H1 (cell line): ENCODE results near the gene CNIH3. TPM values are rescaled to one million over a fixed set of nuclear protein-coding genes. Genes with fewer than 3 reads are reported as not detected.

ENCODE experiments used
- CTCF ChIA-PET: fragments of 300-600 bp; sonication (Branson Sonifier 250); formaldehyde crosslinking; loops from one replicate; lab custom pipeline; 2021; ENCODE audit not compliant: partially characterized antibody; lab: Charles Lee
- POLR2A ChIA-PET: fragments of 300-600 bp; sonication (Branson Sonifier 250); formaldehyde crosslinking; loops from one replicate; lab custom pipeline; 2021; ENCODE audit warnings: inconsistent platforms; ENCODE audit not compliant: partially characterized antibody; lab: Charles Lee
- DNase-seq, 2 experiments: peaks; one replicate each; pipeline versions ENCODE4 v3.0.0 to v3.0.0-alpha.2; 2010 to 2022; ENCODE audit warnings: low spot score in 2 of 2, low read depth in 1 of 2, mixed read lengths in 1 of 2
- FAIRE-seq: peaks from 2 replicates; lab custom pipeline; 2011; peaks lifted over from hg19 to GRCh38; lab: Jason Lieb, UNC
- H2AFZ ChIP-seq: 2 replicates; pipeline ENCODE4 v1.8.1; 2012; ENCODE audit warnings: low read length, inconsistent platforms
- H2AK5ac ChIP-seq: 2 replicates; pipeline ENCODE4 v1.6.1; 2013; ENCODE audit warnings: low read depth, low read length
- H2BK120ac ChIP-seq: replicated peaks from 2 replicates; pipeline ENCODE3; 2013; ENCODE audit warnings: low read depth, low read length, inconsistent platforms
- H2BK12ac ChIP-seq: 2 replicates; pipeline ENCODE4 v1.6.1; 2013; ENCODE audit warnings: low read depth, low read length
- H2BK15ac ChIP-seq: 2 replicates; pipeline ENCODE4 v1.6.1; 2013; ENCODE audit warnings: low read length
- H2BK20ac ChIP-seq: 2 replicates; pipeline ENCODE4 v1.6.1; 2013; ENCODE audit warnings: low read length
- H2BK5ac ChIP-seq: 2 replicates; pipeline ENCODE4 v1.6.1; 2013; ENCODE audit warnings: low read depth, low read length
- H3K14ac ChIP-seq: 2 replicates; pipeline ENCODE4 v1.6.1; 2013; ENCODE audit warnings: inconsistent platforms; ENCODE audit not compliant: insufficient read length
- H3K18ac ChIP-seq: 2 replicates; pipeline ENCODE4 v1.6.1; 2013; ENCODE audit warnings: low read length; ENCODE audit errors: extremely low read depth
- H3K23ac ChIP-seq: 2 replicates; pipeline ENCODE4 v1.6.1; 2013; ENCODE audit warnings: inconsistent platforms; ENCODE audit not compliant: insufficient read length
- H3K23me2 ChIP-seq: 2 replicates; pipeline ENCODE4 v1.6.1; 2013; ENCODE audit warnings: low read depth, low read length
- H3K27ac ChIP-seq: 2 replicates; pipeline ENCODE4 v1.6.1; 2011; ENCODE audit warnings: low read depth, low read length, inconsistent platforms
- H3K27me3 ChIP-seq, 4 experiments: replicated peaks in 1 of 4; 1 replicate in 1 of 4; 2 replicates in 3 of 4; pipeline versions ENCODE4 v1.6.1 to v1.8.1; 2011 to 2013; ENCODE audit warnings: low read length in 3 of 4, mild to moderate bottlenecking in 3 of 4, inconsistent platforms in 2 of 4, mixed read lengths in 2 of 4, moderate library complexity in 1 of 4; ENCODE audit not compliant: control insufficient read depth in 3 of 4, insufficient read depth in 3 of 4; ENCODE audit errors: extremely low read depth in 1 of 4
- H3K36me3 ChIP-seq, 4 experiments: 2 replicates each; pipeline versions ENCODE4 v1.6.1 to v1.8.1; 2011 to 2013; ENCODE audit warnings: mild to moderate bottlenecking in 4 of 4, low read length in 3 of 4, moderate library complexity in 2 of 4, control low read depth in 1 of 4, inconsistent platforms in 1 of 4; ENCODE audit not compliant: insufficient read depth in 4 of 4, control insufficient read depth in 2 of 4
- H3K4ac ChIP-seq: replicated peaks from 2 replicates; pipeline ENCODE3; 2013; ENCODE audit warnings: low read length, low read depth, mixed read lengths, inconsistent platforms; ENCODE audit not compliant: insufficient read length
- H3K4me1 ChIP-seq, 4 experiments: replicated peaks in 1 of 4; 1 replicate in 1 of 4; 2 replicates in 3 of 4; pipeline versions ENCODE4 v1.6.1 to v1.8.1; 2011 to 2013; ENCODE audit warnings: low read length in 3 of 4, inconsistent platforms in 2 of 4, mixed read lengths in 1 of 4; ENCODE audit not compliant: insufficient read depth in 4 of 4, control insufficient read depth in 3 of 4
- H3K4me2 ChIP-seq, 2 experiments: 2 replicates each; pipeline versions ENCODE4 v1.6.1 to v1.8.1; 2011 to 2013; ENCODE audit warnings: low read depth in 2 of 2, low read length in 2 of 2, control low read depth in 1 of 2, inconsistent platforms in 1 of 2, mild to moderate bottlenecking in 1 of 2; ENCODE audit not compliant: insufficient read depth in 1 of 2
- H3K4me3 ChIP-seq, 4 experiments: fragments of 200-600, 300-600 bp in 1 of 4; sonication (generic), shearing (Covaris generic), sonication (Bioruptor Twin) in 1 of 4; 2 replicates each; pipeline versions ENCODE4 v1.5.1 to v1.8.1; 2011 to 2016; ENCODE audit warnings: low read length in 4 of 4, low read depth in 3 of 4, control low read depth in 2 of 4, inconsistent platforms in 2 of 4, mild to moderate bottlenecking in 2 of 4, mixed read lengths in 1 of 4, moderate library complexity in 1 of 4; ENCODE audit not compliant: insufficient read depth in 2 of 4; ENCODE audit errors: extremely low read depth in 1 of 4
- H3K56ac ChIP-seq: replicated peaks from 2 replicates; pipeline ENCODE3; 2013; ENCODE audit warnings: low read depth, mild to moderate bottlenecking, mixed read lengths, low read length, inconsistent platforms; ENCODE audit not compliant: insufficient read length
- H3K79me1 ChIP-seq: 2 replicates; pipeline ENCODE4 v1.6.1; 2013; ENCODE audit warnings: low read depth, low read length, control low read depth
- H3K79me2 ChIP-seq, 2 experiments: 2 replicates each; pipeline versions ENCODE4 v1.6.1 to v1.8.1; 2012 to 2013; ENCODE audit warnings: low read length in 2 of 2, mild to moderate bottlenecking in 2 of 2, inconsistent platforms in 1 of 2; ENCODE audit not compliant: insufficient read depth in 2 of 2, control insufficient read depth in 1 of 2
- H3K9ac ChIP-seq, 4 experiments: replicated peaks in 1 of 4; 1 replicate in 1 of 4; 2 replicates in 3 of 4; pipeline versions ENCODE4 v1.6.1 to v1.8.1; 2011 to 2013; ENCODE audit warnings: low read depth in 3 of 4, low read length in 3 of 4, control low read depth in 2 of 4, mild to moderate bottlenecking in 2 of 4, moderate library complexity in 2 of 4, inconsistent platforms in 1 of 4; ENCODE audit errors: extremely low read depth in 1 of 4
- H3K9me3 ChIP-seq, 2 experiments: 2 replicates each; pipeline versions ENCODE4 v1.6.1 to v1.8.1; 2012 to 2013; ENCODE audit warnings: mild to moderate bottlenecking in 2 of 2, moderate library complexity in 2 of 2, control low read depth in 1 of 2, inconsistent platforms in 1 of 2, low read depth in 1 of 2, low read length in 1 of 2, mixed read lengths in 1 of 2; ENCODE audit not compliant: insufficient read depth in 2 of 2
- H4K20me1 ChIP-seq, 2 experiments: replicated peaks in 1 of 2; 2 replicates each; pipeline versions ENCODE3 to v1.8.1; 2011 to 2013; ENCODE audit warnings: inconsistent platforms in 2 of 2, low read length in 2 of 2, mild to moderate bottlenecking in 1 of 2; ENCODE audit not compliant: insufficient read depth in 2 of 2, control insufficient read depth in 1 of 2
- H4K5ac ChIP-seq: 2 replicates; pipeline ENCODE4 v1.6.1; 2013; ENCODE audit warnings: low read length, low read depth, mixed read lengths, inconsistent platforms; ENCODE audit not compliant: insufficient read length
- H4K8ac ChIP-seq: 2 replicates; pipeline ENCODE4 v1.8.0; 2013; ENCODE audit warnings: mild to moderate bottlenecking, moderate library complexity, low read length, inconsistent platforms; ENCODE audit not compliant: insufficient read depth; ENCODE audit errors: extremely low read depth
- H4K91ac ChIP-seq: replicated peaks from 2 replicates; pipeline ENCODE3; 2013; ENCODE audit warnings: low read length, mixed read lengths, inconsistent platforms; ENCODE audit not compliant: insufficient read length
- WGBS, 2 experiments: shearing (Covaris generic) in 1 of 2; methylation state at CpG; one replicate each; pipeline versions ENCODE4 v1.1.6 to v1.1.7; 2013 to 2015; ENCODE audit warnings: low lambda C conversion rate in 2 of 2, mixed read lengths in 2 of 2, inconsistent platforms in 1 of 2, low coverage in 1 of 2, missing lambda C conversion rate in 1 of 2; ENCODE audit not compliant: insufficient replicate concordance in 2 of 2, insufficient coverage in 1 of 2, insufficient read length in 1 of 2; ENCODE audit errors: extremely low coverage in 1 of 2, missing lambda C conversion rate in 1 of 2; 5-methylcytosine and 5-hydroxymethylcytosine counted together
- polyA plus RNA-seq, 7 experiments: library from polyadenylated mRNA; depleted of rRNA in 3 of 7; stranded (reverse) in 5 of 7; unstranded in 2 of 7; fragments of >200 nt in 5 of 7; fragments of 200-250 nt in 2 of 7; gene quantifications; 1 replicate in 5 of 7; 2 replicates in 1 of 7; 4 replicates in 1 of 7; pipeline versions ENCODE4 v1.2.1 to v1.2.3, GENCODE V29; 2011 to 2013; ENCODE audit warnings: missing spikeins in 2 of 7, mixed read lengths in 2 of 7
- total RNA-seq: library from RNA; stranded (reverse); fragmentation: NEBNext Ultra II Directional; extraction: Animal tissue kit (Norgen Biotek cat#: 25700); gene quantifications from 2 replicates; pipeline ENCODE4 v1.2.1, GENCODE V29; 2021

The CNIH3 gene
- total and polyA plus RNA-seq, 2 of the 8 experiments (the other 6 are each of a cell fraction or from before 2014, with no cell fraction given) = 3.7 to 5.6 TPM

- Histone ChIP-seq H2BK120ac (no peak overlapping the region), H3K14ac (no peak overlapping the region), H2AFZ (no peak overlapping the region), H3K27me3 (peaks cover 1 to 4% (median 3%) of the 10 kb centered on the region in 4 experiments; a peak in 3 of 7 replicates), H3K56ac (no peak overlapping the region), H2BK5ac (no peak overlapping the region), H4K91ac (no peak overlapping the region), H3K4ac (no peak overlapping the region), H3K18ac (no peak overlapping the region), H3K79me1 (no peaks in the 10 kb centered on the region), H2BK12ac (no peak overlapping the region), H2BK15ac (no peak overlapping the region), H3K27ac (no peak overlapping the region), H2BK20ac (no peak overlapping the region), H3K36me3 (no peaks in the 10 kb centered on the region), H3K4me2 (no peak overlapping the region), H4K8ac (no peak overlapping the region), H2AK5ac (no peak overlapping the region), H3K4me3 (no peak overlapping the region), H3K23me2 (no peaks in the 10 kb centered on the region), H4K20me1 (no peaks in the 10 kb centered on the region), H3K4me1 (peaks cover 0 to 4% (median 2%) of the 10 kb centered on the region in 4 experiments; a peak in 4 of 7 replicates), H3K79me2 (no peaks in the 10 kb centered on the region), H3K9ac (no peak overlapping the region), H3K9me3 (no peaks in the 10 kb centered on the region), H3K23ac (no peak overlapping the region), H4K5ac (no peak overlapping the region)
- CTCF ChIA-PET = interaction anchor here (0.7 to 1.7 kb wide), 6 partner anchors 10 to 284 kb away, joined by 3 to 8 read pairs (median 4); no protein-coding TSS in a partner anchor
- 94% methylated on average over 3 of the region's 3 CpGs; no CpG with 5 or more reads in 1 of the 2 experiments for WGBS, 2 experiments
- FAIRE-seq (no peak), DNase-seq (no peak)
- POLR2A ChIA-PET = no interaction called here
Observed at GRCh38 chr1:224785622-224786021, 169.5 kb downstream of the CNIH3 start.
